T-cell (primary cell): ENCODE results near the gene TAAR2. TPM values are rescaled to one million over a fixed set of nuclear protein-coding genes. Genes with fewer than 3 reads are reported as not detected.

ENCODE experiments used
- ATAC-seq, 4 experiments: fragments of 200-7000 bp in 3 of 4; fragments of 150-1000 bp in 1 of 4; cut with Tn5 transposase; replicated peaks in 1 of 4; 1 replicate in 3 of 4; 2 replicates in 1 of 4; pipeline ENCODE4 v1.10.0; 2021; ENCODE audit warnings: moderate library complexity in 3 of 4, mild to moderate bottlenecking in 2 of 4, moderate number of reproducible peaks in 1 of 4
- CTCF ChIA-PET, 2 donors: fragments of 300-600 bp; sonication (Branson Sonifier 250); formaldehyde crosslinking; loops; one replicate each; lab custom pipeline; 2022; ENCODE audit warnings: antibody characterized with exemption in 2 of 2; lab: Charles Lee
- POLR2A ChIA-PET, 2 donors: fragments of 300-600 bp; sonication (Branson Sonifier 250); formaldehyde crosslinking; loops; one replicate each; lab custom pipeline; 2022; ENCODE audit warnings: antibody characterized with exemption in 2 of 2; lab: Charles Lee
- DNase-seq, 35 experiments: peaks; one replicate each; pipeline versions ENCODE4 v3.0.0 to v3.0.0-alpha.2; 2013 to 2023
- H3K27ac ChIP-seq: one replicate; pipeline ENCODE4 v1.5.1; 2013; ENCODE audit warnings: low read length
- H3K27me3 ChIP-seq, 2 experiments: replicated peaks in 1 of 2; 1 replicate in 1 of 2; 2 replicates in 1 of 2; pipeline versions ENCODE4 v1.6.1 to v1.7.0; 2013; ENCODE audit warnings: low read length in 1 of 2, mixed read lengths in 1 of 2; ENCODE audit not compliant: control insufficient read depth in 2 of 2, insufficient read depth in 2 of 2; ENCODE audit errors: extremely low read depth in 1 of 2
- H3K36me3 ChIP-seq, 2 donors: 1 replicate in 1 of 2; 2 replicates in 1 of 2; pipeline versions ENCODE4 v1.6.1 to v1.7.0; 2013; ENCODE audit warnings: low read length in 1 of 2; ENCODE audit not compliant: control insufficient read depth in 2 of 2, insufficient read depth in 1 of 2; ENCODE audit errors: extremely low read depth in 1 of 2
- H3K4me1 ChIP-seq, 2 experiments: 1 replicate in 1 of 2; 2 replicates in 1 of 2; pipeline versions ENCODE4 v1.6.1 to v1.7.0; 2013; ENCODE audit warnings: low read length in 2 of 2, mixed read lengths in 1 of 2; ENCODE audit not compliant: insufficient read depth in 2 of 2, control insufficient read depth in 1 of 2; ENCODE audit errors: extremely low read depth in 1 of 2
- H3K4me3 ChIP-seq, 2 donors: 1 replicate in 1 of 2; 2 replicates in 1 of 2; pipeline versions ENCODE4 v1.5.1 to v1.7.0; 2013; ENCODE audit warnings: mild to moderate bottlenecking in 2 of 2, low read length in 1 of 2, moderate library complexity in 1 of 2; ENCODE audit not compliant: control insufficient read depth in 1 of 2; ENCODE audit errors: extremely low read depth in 1 of 2
- H3K9me3 ChIP-seq: 2 replicates; pipeline ENCODE4 v1.7.0; 2013
- H3K27ac Mint-ChIP-seq, 2 donors: one replicate each; pipeline ENCODE4 v1.8.0; 2020 to 2021; ENCODE audit warnings: mild to moderate bottlenecking in 2 of 2, mixed read lengths in 2 of 2
- H3K27me3 Mint-ChIP-seq, 2 donors: one replicate each; pipeline ENCODE4 v1.8.0; 2021 to 2022; ENCODE audit warnings: mixed read lengths in 2 of 2
- H3K36me3 Mint-ChIP-seq: one replicate; pipeline ENCODE4 v1.8.0; 2021; ENCODE audit warnings: mixed read lengths
- H3K4me1 Mint-ChIP-seq, 3 donors: one replicate each; pipeline ENCODE4 v1.8.0; 2020 to 2022; ENCODE audit warnings: mixed read lengths in 3 of 3, mild to moderate bottlenecking in 1 of 3
- H3K4me3 Mint-ChIP-seq, 3 donors: one replicate each; pipeline ENCODE4 v1.8.0; 2020 to 2022; ENCODE audit warnings: mild to moderate bottlenecking in 3 of 3, mixed read lengths in 3 of 3, moderate library complexity in 3 of 3
- H3K9me3 Mint-ChIP-seq, 3 donors: one replicate each; pipeline ENCODE4 v1.8.0; 2020 to 2022; ENCODE audit warnings: mixed read lengths in 3 of 3
- WGBS: methylation state at CpG from one replicate; pipeline ENCODE4 v1.1.5; 2013; ENCODE audit warnings: missing lambda C conversion rate; ENCODE audit not compliant: insufficient coverage; 5-methylcytosine and 5-hydroxymethylcytosine counted together
- total RNA-seq, 35 experiments: library from RNA in 6 of 35; stranded (reverse) in 6 of 35; fragments of 120-200 nt in 1 of 35; gene quantifications; one replicate each; pipeline versions ENCODE4 v1.2.1 to v1.2.4 and lab custom pipeline; 2013 to 2026

The TAAR2 gene, protein sequence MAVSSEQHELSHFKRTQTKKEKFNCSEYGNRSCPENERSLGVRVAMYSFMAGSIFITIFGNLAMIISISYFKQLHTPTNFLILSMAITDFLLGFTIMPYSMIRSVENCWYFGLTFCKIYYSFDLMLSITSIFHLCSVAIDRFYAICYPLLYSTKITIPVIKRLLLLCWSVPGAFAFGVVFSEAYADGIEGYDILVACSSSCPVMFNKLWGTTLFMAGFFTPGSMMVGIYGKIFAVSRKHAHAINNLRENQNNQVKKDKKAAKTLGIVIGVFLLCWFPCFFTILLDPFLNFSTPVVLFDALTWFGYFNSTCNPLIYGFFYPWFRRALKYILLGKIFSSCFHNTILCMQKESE
- total RNA-seq: not detected
- total RNA-seq (2013): not detected
- 0 reads per million in 29 experiments for total RNA-seq (lab: John Stamatoyannopoulos, UW)

DNA sequence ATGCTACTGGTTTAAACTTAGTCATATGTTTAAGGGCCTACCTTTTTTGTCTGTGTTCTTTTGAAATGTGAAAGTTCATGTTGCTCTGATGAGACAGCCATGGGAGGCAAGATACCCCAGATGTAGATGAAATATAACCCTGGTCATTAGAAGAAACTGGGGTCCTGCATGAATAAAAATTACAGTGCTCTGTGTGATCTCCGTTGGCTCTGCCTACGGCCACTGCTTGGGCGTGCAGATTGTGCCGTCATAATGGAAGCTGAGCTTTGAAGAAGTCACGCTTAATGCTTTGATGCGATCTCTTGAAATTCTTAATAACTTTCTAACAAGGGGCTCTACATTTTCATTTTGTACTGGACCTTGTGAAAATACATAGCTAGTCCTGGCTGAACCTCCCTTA lies at the start of gene TAAR2:
TAAR2 (minus strand) TSS at position 101 of the 400 bp plus-strand sequence; CDS start at position 101, 0 bp downstream.
- H3K9me3 ChIP-seq: no peaks in the 10 kb centered on the region
- no peak within 1 kb of the TSS for H3K4me3 ChIP-seq
- H3K4me1 ChIP-seq: no peaks in the 10 kb centered on the region
- Mint-ChIP-seq H3K9me3 (peaks cover 0 to 7% (median 0%) of the 10 kb centered on the region in 3 donors), H3K36me3 (no peaks in the 10 kb centered on the region), H3K4me3 (no peak within 1 kb of the TSS), H3K27me3 (peaks cover 20 to 27% of the 10 kb centered on the region in 2 donors), H3K4me1 (no peaks in the 10 kb centered on the region), H3K27ac (no peak within 1 kb of the TSS)
- CTCF ChIA-PET: no interaction called here
- POLR2A ChIA-PET: interaction anchor here in 1 of 2 donors (0.6 kb wide), 1 partner anchor 72 kb away, joined by 3 read pairs; the partner anchor contains the start of gene TAAR8
- H3K36me3 ChIP-seq: no peaks in the 10 kb centered on the region
- ATAC-seq (no peak), DNase-seq (no peak)
- H3K27me3 ChIP-seq: no peaks in the 10 kb centered on the region
- WGBS: 88% methylated on average over 6 of the region's 6 CpGs
- H3K27ac ChIP-seq: no peak within 1 kb of the TSS

DNA sequence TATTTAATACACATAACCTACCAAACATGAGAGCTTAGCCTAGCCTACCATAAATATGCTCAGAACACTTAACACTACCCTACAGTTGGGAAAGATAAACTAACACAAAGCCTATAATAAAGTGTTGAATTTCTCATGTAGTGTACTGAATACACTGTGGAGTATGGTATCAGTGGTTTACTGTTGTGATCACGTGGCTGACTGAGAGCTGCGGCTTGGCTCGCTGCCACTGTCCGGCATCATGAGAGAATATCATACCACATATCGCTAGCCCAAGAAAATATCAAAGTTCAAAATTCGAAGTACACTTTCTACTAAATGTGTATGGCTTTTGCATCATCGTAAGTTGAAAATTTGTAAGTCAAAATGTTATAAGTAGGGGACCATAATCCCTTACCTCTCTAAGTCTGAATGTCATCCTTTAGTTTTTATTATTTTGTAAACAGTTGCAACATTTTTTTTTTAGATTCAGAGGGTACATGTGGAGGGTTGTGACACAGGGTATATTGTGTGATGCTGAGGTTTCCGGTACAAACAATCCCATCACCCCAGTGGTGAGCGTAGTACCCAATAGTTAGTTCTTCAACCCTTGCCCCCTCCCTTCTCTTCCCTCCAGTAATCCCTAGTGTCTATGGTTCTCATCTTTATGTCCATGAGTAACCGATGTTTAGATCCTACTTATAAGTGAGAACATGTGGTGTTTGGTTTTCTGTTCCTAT lies 49.5 kb upstream of the TAAR2 start:
- Histone ChIP-seq H3K36me3 (no peaks in the 10 kb centered on the region), H3K4me3 (no peak overlapping the region), H3K27me3 (no peaks in the 10 kb centered on the region), H3K4me1 (peaks cover 0 to 5% of the 10 kb centered on the region in 2 experiments), H3K9me3 (no peaks in the 10 kb centered on the region), H3K27ac (no peak overlapping the region)
- ATAC-seq: no peak
- peak in 1 of 35 experiments; percentile 12 for DNase-seq
- WGBS: no CpG with 5 or more reads among the region's 10 CpGs
- no peak overlapping the region for H3K4me3 Mint-ChIP-seq
- no peaks in the 10 kb centered on the region for H3K9me3 Mint-ChIP-seq
- ChIA-PET CTCF (no interaction called here), POLR2A (interaction anchor here in 1 of 2 donors (0.6 kb wide), 1 partner anchor 336 kb away, joined by 3 read pairs; no protein-coding TSS in a partner anchor)
- H3K36me3 Mint-ChIP-seq: no peaks in the 10 kb centered on the region
- peaks cover 10 to 14% of the 10 kb centered on the region in 2 donors for H3K27me3 Mint-ChIP-seq
- H3K4me1 Mint-ChIP-seq: peaks cover 0 to 9% (median 4%) of the 10 kb centered on the region in 3 donors
- H3K27ac Mint-ChIP-seq: no peak overlapping the region

DNA sequence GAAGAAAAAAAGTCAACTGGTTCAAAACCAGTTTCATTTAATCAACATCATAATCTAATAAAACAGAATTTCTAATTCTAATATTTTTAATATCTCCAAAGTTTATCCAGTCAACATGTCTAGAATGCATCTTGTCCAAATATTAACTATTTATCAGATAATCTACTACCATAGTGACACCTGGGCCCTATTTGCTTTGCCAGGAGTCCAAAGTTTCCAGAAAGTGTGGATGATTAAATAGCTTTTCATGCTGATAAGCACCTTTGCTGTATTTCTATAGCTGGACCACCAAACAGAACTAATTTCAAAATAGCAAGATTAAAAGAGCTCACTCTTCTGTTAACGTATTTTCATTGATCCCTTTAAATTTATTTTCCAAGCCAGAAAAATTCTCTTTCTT lies 47.2 kb upstream of the TAAR2 start:
- H3K36me3 Mint-ChIP-seq: no peaks in the 10 kb centered on the region
- H3K9me3 Mint-ChIP-seq: no peaks in the 10 kb centered on the region
- peaks cover 6 to 11% of the 10 kb centered on the region in 2 donors for H3K27me3 Mint-ChIP-seq
- ATAC-seq (no peak), DNase-seq (no peak)
- no peak overlapping the region for H3K4me3 Mint-ChIP-seq
- CTCF ChIA-PET: interaction anchor here in 1 of 2 donors (0.6 to 1.7 kb wide), 3 partner anchors 94 to 1252 kb away, joined by 3 to 7 read pairs (median 3); no protein-coding TSS in a partner anchor
- POLR2A ChIA-PET: no interaction called here
- Histone ChIP-seq H3K9me3 (no peaks in the 10 kb centered on the region), H3K4me1 (peaks cover 0 to 2% of the 10 kb centered on the region in 2 experiments), H3K4me3 (no peak overlapping the region), H3K27me3 (no peaks in the 10 kb centered on the region), H3K27ac (no peak overlapping the region), H3K36me3 (no peaks in the 10 kb centered on the region)
- WGBS: no CpG with 5 or more reads among the region's 1 CpG
- peaks cover 0 to 9% (median 4%) of the 10 kb centered on the region in 3 donors for H3K4me1 Mint-ChIP-seq
- no peak overlapping the region for H3K27ac Mint-ChIP-seq

DNA sequence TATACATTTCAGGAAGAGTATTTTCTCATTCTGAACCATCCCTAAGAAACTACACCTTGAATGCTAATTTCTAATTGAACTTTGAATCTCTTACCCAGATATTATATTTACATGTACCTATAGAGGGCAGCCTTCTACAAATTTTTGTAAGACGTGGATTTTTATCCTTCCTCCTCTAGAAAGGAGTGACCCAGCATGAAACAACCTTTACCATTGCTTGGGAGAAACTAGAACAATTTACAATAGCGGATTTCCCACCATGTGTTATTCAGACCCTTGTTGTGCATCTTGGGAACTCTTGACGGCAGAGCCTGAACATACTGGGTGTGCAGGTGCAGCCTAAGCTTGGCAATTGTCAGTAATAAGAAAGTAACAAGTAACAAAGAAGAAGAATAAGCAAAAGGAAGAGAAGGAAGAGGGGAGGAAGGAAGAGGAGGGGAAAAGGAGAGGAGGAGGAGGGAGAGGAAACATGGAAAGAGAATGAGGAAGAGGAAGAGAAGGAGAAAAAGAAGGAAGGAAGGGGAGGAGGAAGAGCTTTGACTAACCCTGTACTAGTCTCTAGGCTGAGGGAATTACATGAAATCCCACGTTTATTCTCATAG lies 45.7 kb upstream of the TAAR2 start:
- Histone ChIP-seq H3K36me3 (no peaks in the 10 kb centered on the region), H3K27ac (no peak overlapping the region), H3K9me3 (no peaks in the 10 kb centered on the region), H3K4me1 (peaks cover 0 to 2% of the 10 kb centered on the region in 2 experiments), H3K4me3 (no peak overlapping the region), H3K27me3 (no peaks in the 10 kb centered on the region)
- Mint-ChIP-seq H3K27ac (no peak overlapping the region), H3K4me1 (peaks cover 0 to 4% (median 4%) of the 10 kb centered on the region in 3 donors), H3K9me3 (no peaks in the 10 kb centered on the region), H3K27me3 (peaks cover 6 to 7% of the 10 kb centered on the region in 2 donors), H3K4me3 (no peak overlapping the region), H3K36me3 (no peaks in the 10 kb centered on the region)
- ATAC-seq: peak in 2 of 4 experiments; percentile 38 to 42
- WGBS: no CpG with 5 or more reads among the region's 4 CpGs
- POLR2A ChIA-PET: interaction anchor here in 1 of 2 donors (0.7 kb wide), 1 partner anchor 150 kb away, joined by 8 read pairs; no protein-coding TSS in a partner anchor
- CTCF ChIA-PET: interaction anchor here (0.6 to 2.5 kb wide), 19 partner anchors 11 to 1251 kb away, joined by 3 to 12 read pairs (median 3); partner anchors contain the start of genes SLC18B1 (in 1 of the 2) and TAAR1 (in 1 of the 2)
- peak in 2 of 35 experiments; percentile 1 to 40 for DNase-seq

DNA sequence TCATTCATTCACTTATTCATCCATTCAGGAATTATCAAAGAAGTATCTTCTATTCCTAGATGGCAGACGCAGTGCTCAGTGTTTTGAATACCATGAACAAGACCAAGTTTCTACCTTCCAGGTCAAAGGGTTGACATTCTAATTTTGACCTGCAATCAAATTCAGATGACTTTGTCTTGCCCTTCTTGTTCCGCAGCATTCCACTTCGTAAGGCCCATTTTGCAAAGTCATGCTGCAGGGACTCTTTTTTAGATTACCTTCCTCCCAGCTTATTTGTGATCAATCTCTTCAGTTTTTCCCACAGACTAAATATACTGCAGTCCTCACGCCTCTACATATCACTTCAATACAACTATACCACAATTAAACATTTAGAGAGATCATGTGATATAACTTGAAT lies 42.0 kb upstream of the TAAR2 start:
- Histone ChIP-seq H3K4me1 (peaks cover 0 to 2% of the 10 kb centered on the region in 2 experiments), H3K4me3 (no peak overlapping the region), H3K36me3 (no peaks in the 10 kb centered on the region), H3K27ac (no peak overlapping the region), H3K9me3 (no peaks in the 10 kb centered on the region), H3K27me3 (no peaks in the 10 kb centered on the region)
- DNase-seq (no peak), ATAC-seq (no peak)
- Mint-ChIP-seq H3K9me3 (no peaks in the 10 kb centered on the region), H3K4me3 (no peak overlapping the region), H3K4me1 (peaks cover 0 to 4% (median 4%) of the 10 kb centered on the region in 3 donors), H3K36me3 (no peaks in the 10 kb centered on the region), H3K27ac (no peak overlapping the region), H3K27me3 (peaks cover 3 to 6% of the 10 kb centered on the region in 2 donors)
- WGBS: 89% methylated on average over 3 of the region's 4 CpGs
- ChIA-PET CTCF (interaction anchor here in 1 of 2 donors (0.7 kb wide), 1 partner anchor 29 kb away, joined by 3 read pairs; no protein-coding TSS in a partner anchor), POLR2A (no interaction called here)
